Uterus (tissue), 2 donors: Measurements from ENCODE around the gene ZFAND3.

ENCODE experiments used
- CTCF ChIP-seq, 4 experiments: fragments of 200-600 bp in 2 of 4; fragments of 450-650 bp in 2 of 4; sonication (generic) in 2 of 4; IDR thresholded peaks; one replicate each; pipeline ENCODE4 v1.5.1; 2016 to 2019; ENCODE audit warnings: antibody characterized with exemption in 4 of 4, mild to moderate bottlenecking in 2 of 4, moderate library complexity in 1 of 4
- POLR2A ChIP-seq, 2 donors: fragments of 450-650 bp; IDR thresholded peaks; one replicate each; pipeline ENCODE4 v1.6.1; 2016; ENCODE audit warnings: antibody characterized with exemption in 2 of 2, mild to moderate bottlenecking in 1 of 2, moderate library complexity in 1 of 2

GRCh38 chr6:38143191-38144150 is 323.9 kb downstream of the ZFAND3 start:
- TF ChIP-seq POLR2A (IDR thresholded peaks at IDR 0.05) (no peak), CTCF (IDR thresholded peaks at IDR 0.05) (no peak)
